HG02588 (cell line): ENCODE results near the gene ORC4.
A peak's percentile ranks its signal among the peaks of the same experiment; 100 is the strongest.

ENCODE experiments used
- ATAC-seq: cut with Tn5 transposase; IDR thresholded peaks from one replicate; pipeline ENCODE4 v1.9.1; 2021; ENCODE audit warnings: mild to moderate bottlenecking, moderate library complexity; ENCODE audit not compliant: unreplicated experiment

Gene ORC4

GRCh38 chr2:148020111-148021058, at the start of gene ORC4:
TSS of gene ORC4 (minus strand) at chr2:148020737. CDS start at chr2:147975958, 44,779 bp downstream.
- ATAC-seq: peak; percentile 80

- ATAC-seq: no peak
Observed at GRCh38 chr2:148067801-148068200, 47.3 kb upstream of the ORC4 start.

GRCh38 chr2:148065936-148066335, 45.4 kb upstream of the ORC4 start:
- ATAC-seq: no peak

GRCh38 chr2:148063633-148064032, 43.1 kb upstream of the ORC4 start:
- no peak for ATAC-seq

- ATAC-seq: no peak
Observed at GRCh38 chr2:148058641-148059040, 38.1 kb upstream of the ORC4 start.

- ATAC-seq: no peak
Observed at GRCh38 chr2:148052687-148053086, 32.1 kb upstream of the ORC4 start.

- ATAC-seq: no peak
Observed at GRCh38 chr2:148049284-148049683, 28.7 kb upstream of the ORC4 start.

- ATAC-seq: peak; percentile 68
Observed at GRCh38 chr2:148048475-148049221, 28.1 kb upstream of the ORC4 start.

- no peak for ATAC-seq
Observed at GRCh38 chr2:148046802-148047201, 26.3 kb upstream of the ORC4 start.

- ATAC-seq: no peak
Observed at GRCh38 chr2:148044322-148044721, 23.8 kb upstream of the ORC4 start.

GRCh38 chr2:148042219-148042618, 21.7 kb upstream of the ORC4 start:
- peak; percentile 80 for ATAC-seq

- no peak for ATAC-seq
Observed at GRCh38 chr2:148039783-148040182, 19.2 kb upstream of the ORC4 start.

GRCh38 chr2:148032215-148032614, 11.7 kb upstream of the ORC4 start:
- ATAC-seq: no peak

- ATAC-seq: no peak
Observed at GRCh38 chr2:148031152-148031551, 10.6 kb upstream of the ORC4 start.

- ATAC-seq: no peak
Observed at GRCh38 chr2:148028781-148029180, 8.2 kb upstream of the ORC4 start.

- no peak for ATAC-seq
Observed at GRCh38 chr2:148027822-148028221, 7.3 kb upstream of the ORC4 start.

- no peak for ATAC-seq
Observed at GRCh38 chr2:148026573-148026972, 6.0 kb upstream of the ORC4 start.

GRCh38 chr2:148023861-148024260, 3.3 kb upstream of the ORC4 start:
- peak; percentile 33 for ATAC-seq

- ATAC-seq: no peak
Observed at GRCh38 chr2:148022882-148023281, 2.3 kb upstream of the ORC4 start.

GRCh38 chr2:148022351-148022750, 1.8 kb upstream of the ORC4 start:
- no peak for ATAC-seq

GRCh38 chr2:148021886-148022285, 1.3 kb upstream of the ORC4 start:
- ATAC-seq: no peak
